Right forelimb (tissue), 1 donor: Measurements from ENCODE around the gene CACNA1C.
A peak's percentile ranks its signal among the peaks of the same experiment; 100 is the strongest.

Experiments used
- DNase-seq: peaks from one replicate; pipeline ENCODE4 v3.0.0-alpha.2; 2018

CACNA1C gene

DNA sequence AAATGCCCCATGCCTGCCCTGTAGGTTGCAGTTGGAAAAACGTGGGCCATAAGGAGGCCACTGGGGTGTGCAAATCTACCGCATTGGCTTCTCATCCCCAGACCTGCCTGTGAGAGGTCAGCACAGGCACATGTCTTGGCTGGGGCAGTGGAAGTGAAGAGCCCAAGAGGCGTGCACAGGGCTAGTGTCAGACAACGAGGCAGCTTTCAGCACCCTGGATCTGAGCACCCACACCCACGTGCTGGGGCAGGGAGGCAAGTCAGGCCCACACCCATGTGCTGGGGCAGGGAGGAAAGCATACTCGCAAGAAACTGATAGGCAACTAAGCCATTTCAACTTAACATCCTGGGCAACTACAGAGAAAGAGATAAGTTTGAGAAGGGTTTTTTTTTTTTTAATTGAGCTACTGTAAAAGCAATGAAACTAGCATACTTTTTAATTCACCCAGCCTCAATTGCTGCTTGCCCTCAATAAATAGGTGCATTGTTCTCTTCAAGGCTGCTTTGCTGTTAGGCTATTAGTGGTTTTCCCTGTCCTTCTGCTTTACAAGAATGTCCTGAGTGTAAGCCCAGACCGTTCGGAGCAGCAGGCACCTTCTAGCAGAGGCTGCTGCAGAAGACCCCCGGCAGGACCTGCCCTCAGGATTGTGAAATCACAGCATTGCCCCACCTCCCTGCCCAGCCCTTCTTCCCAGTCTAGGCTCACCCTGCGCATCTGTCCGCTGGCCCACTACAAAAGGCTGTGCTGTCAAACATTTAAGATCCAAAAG is 386.7 kb downstream of the CACNA1C start:
- DNase-seq, result no peak

GRCh38 chr12:2443776-2444175 is 391.0 kb downstream of the CACNA1C start:
- no peak for DNase-seq

DNA sequence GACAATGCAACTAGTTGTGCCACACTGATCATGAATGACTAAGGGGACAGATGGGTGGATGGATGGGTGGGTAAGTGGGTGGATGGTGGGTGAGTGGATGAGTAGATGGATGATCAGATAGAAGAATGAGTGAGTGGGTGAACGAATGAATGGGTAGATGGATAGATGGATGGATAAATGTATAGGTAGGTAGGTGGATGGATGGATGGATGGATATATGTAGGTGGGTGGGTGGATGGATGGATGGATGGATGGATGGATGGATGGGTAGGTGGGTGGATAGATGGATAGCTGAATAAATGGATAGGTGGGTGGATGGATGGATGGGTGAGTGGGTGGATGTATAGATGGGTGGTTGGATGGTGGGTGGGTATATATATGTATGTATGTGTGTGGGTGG is 393.2 kb downstream of the CACNA1C start:
- DNase-seq, result no peak

- DNase-seq, result no peak
These were observed 395.1 kb downstream of the CACNA1C start for GRCh38 chr12:2447861-2448260.

GRCh38 chr12:2449586-2449985 is 396.8 kb downstream of the CACNA1C start:
- DNase-seq, result no peak

GRCh38 chr12:2450553-2450952 is 397.8 kb downstream of the CACNA1C start:
- DNase-seq, result no peak

DNA sequence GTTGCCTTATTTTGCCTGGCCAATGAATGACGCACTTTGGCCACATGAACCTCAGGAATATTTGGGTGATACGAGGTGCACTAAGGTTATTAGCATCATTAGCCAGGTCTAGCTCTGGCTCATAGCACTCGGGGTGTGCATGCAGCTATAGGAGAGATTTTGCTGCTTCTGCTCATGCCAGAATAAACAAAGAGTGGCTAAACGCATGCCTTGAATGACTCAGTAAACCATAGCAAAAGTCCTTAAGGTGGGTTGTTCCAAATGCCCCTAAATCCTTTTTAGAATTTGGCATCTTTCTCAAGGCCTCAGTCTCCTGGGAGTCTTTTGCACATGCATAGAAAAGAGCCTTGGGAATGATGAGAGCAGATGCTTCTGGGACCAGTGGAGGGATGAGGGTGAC is 398.2 kb downstream of the CACNA1C start:
- DNase-seq, result no peak

GRCh38 chr12:2451497-2451896 is 398.7 kb downstream of the CACNA1C start:
- no peak for DNase-seq

DNA sequence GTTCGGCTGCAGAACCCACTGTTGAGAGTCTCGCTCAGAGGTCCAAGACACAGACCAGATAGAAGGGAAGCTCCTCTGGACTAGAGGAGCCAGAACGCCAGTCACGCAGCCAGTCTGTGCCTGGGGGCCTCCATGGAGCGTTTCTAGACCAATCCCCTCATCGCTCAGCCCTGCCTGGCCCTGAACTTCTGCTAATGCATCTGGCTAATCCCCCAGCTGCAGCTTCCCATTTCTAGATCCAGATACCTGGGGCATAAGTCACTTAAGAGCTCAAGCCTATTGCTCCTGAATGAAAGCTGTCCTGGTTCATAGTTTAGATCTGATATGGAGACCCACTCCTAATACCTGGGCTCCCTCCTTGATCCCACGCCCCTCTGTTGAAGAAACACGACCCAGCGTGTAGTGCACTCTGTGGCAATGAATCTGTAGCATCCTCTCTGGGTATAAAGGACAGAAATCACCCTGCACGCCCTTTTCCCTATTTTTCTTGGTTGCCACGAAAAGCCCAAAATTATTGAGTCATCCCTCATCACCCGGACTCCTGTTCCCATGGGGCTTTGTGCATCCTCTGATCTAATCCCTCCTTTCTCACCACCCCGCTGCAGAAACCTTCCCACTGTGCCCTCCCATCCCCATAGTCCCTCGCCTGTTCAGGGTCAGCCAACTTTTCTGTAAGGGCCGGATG is 400.4 kb downstream of the CACNA1C start:
- no peak for DNase-seq

DNA sequence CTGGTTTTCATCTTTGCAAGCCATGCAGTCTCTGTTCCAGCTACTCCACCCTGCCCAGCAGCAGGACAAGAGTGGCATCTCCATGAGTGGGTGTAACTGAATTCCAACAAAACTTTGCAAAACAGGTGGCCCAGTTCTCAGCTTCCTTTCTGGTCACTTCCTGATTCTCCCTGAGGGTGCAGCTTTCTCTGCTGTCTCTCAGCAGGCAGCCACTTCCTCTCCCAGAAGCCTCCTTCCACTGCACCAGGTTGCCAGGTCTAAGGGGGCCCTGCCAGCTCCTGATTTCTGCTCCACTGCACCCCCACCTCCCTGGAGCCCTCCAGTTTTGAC is 400.9 kb downstream of the CACNA1C start:
- no peak for DNase-seq

DNA sequence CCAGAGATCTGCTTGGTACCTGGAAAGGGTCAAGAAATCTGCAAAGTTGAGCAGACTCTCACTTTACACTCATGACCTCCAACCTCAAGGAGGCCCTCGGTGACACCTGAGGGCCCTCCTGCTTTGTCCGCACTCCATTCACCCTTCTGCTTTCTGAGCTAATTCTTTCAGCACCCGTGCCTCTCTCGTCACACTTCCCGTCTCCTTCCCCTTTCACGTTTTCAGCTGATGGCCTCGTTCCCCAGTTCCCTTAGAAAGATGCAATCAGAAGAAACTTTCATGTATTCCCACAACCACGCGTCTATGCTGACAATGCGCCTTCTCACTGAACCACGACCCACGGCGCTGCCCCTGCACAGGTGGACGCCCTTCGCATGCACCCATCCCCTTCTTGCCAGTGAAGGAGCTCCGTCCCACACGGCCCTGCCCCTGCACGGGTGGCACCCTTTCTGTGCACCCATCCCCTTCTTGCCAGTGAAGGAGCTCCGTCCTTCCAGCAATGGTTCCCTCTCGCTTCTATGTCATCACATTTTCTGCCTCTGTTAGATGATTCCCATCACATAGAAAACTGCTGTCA is 401.9 kb downstream of the CACNA1C start:
- DNase-seq, result no peak

DNA sequence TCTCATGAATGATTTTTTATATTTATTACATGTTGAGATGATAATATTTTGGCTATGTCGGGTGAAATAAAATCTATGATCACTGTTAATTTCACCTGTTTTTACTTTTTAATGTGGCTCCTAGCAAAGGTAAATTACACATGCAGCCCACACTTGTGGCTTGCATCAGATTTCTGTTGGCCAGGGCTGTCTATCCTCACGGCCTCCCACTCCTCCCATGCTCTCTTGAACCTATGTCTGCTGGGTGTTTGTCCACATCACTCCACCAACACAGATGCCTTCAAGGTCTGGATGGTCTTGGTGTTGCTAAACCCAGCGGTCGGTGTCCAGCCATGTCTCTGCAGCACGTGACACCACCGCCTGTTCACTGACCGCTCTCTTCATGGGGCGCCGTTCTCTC is 402.6 kb downstream of the CACNA1C start:
- no peak for DNase-seq

DNA sequence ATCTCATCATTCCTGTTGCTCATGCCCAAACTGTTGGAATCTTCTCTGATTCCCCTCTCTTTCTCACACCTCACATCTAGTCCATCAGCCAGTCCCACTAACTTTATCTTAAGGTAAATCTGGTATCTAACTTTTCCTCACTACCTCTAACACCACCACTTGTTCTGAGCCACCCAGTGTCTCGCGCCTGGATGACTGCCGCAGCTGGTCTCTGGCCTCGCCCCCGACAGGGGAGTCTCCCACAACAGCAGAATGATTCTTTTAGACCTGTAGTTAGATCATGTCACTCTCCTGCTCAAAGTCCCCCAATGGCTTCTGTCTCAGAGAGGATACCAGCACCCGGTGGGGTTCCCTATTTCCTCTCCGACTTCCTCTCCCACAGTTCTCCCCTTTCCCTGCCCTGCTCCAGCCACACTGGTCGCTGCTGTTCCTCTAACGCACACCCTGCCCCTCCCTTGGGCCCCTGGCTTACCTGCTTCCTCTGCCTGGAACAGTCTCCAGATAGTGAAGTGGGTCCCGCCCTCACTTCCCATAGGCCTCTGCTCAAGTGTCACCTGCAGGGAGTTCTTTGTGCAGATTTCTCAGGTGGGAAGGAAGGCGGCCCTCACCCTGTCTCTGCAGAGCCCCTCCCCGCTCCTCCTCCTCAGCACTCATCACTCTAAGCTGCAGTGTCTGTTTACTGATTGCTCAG is 403.5 kb downstream of the CACNA1C start:
- no peak for DNase-seq

DNA sequence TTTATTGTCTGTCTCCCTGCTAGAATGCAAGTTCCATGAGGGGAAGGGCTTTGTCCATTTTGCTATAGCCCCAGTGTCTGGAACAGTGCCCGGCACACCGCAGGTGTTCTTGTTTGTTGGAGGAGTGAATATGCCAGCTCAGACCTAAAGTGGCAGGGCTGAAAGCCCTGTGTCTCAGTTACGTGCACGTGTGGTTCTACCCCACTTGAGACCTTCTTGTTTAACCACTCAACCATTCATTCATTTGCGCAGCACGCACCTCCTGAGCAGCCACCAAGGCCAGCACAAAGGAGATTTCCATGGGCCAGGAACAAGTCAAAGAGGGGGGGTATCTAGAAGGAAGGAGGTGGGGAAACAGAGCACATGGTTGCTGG is 404.0 kb downstream of the CACNA1C start:
- no peak for DNase-seq

DNA sequence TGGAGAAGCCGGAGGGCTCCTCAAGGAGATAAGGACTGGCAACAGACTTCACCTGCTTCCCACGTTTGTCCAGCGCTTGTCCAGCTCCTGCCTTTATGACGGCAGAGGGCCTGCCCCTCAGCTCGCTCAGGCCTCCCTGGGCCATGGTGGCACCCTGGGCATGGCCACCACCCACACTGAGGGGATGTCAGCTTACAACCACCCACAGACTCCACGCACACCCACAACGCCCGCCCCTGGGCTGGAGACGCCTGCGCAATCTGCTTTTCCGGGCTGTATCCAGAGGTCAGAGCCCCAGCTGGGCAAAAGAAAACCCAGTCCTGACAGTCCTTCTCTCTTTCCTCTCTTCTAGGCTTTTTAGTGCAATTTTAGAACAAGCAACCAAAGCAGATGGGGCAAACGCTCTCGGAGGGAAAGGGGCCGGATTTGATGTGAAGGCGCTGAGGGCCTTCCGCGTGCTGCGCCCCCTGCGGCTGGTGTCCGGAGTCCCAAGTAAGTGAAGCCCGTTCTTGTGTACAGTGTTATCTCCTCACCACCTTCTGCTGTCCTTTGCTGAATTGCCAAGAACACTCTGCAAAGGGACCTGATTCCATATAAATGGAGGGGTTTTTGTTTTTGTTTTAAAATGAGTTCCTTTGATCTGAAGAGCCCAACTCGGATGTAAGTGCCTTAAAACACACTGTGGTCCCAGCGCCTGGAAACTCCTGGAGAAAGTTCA is 404.6 kb downstream of the CACNA1C start:
- DNase-seq, result no peak

DNA sequence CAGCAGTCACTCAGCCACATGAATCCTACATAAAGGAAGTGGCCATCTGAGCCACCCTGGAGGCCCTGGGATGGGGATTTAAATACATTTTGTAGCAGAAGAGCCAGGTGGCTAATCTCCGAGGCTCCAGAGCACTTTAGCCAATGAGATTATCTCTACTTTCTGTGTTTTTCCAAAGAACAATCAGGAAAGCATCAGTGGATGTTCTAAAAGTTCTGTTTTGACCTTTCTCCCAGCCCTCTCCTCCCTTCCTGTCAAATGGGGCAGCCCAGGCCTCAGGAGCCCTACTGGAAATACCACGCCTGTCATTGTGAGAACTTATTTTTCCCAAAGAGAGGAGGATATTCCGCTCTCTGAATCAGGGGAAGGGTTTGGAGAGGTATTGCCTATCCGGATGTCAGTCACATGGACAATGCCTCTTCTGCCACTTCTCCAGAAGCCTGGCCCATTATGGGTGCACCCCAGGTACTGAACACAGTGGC is 405.2 kb downstream of the CACNA1C start:
- no peak for DNase-seq

DNA sequence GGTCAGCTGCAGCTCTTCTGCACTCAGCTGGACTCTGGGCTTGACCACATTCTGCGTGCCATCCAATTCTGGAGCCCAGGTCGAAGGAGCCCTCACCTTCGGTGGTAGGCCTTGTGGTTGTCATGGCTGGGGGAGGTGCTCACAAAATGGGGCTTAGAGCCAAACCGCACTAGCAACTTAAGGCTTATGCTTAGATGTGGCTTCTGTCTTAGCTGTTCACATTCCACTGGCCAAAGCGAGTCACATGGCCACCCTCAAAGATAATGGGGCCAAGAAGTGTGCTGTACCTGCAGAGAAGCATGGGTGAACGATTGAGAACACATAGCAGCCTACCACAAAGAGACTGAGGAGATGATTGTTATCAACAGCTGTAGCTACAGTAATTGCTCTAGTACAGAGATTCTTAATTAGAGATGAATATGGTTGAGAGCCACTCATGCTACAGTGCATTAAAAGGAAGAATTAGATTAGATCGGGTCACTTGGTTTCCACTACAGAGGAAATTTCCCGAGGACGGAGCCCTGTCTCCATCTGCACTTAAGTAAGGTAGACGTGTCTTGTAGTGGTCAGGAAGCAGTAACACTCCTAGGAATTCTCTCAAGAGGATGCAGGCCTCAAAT is 407.4 kb downstream of the CACNA1C start:
- DNase-seq, result no peak

DNA sequence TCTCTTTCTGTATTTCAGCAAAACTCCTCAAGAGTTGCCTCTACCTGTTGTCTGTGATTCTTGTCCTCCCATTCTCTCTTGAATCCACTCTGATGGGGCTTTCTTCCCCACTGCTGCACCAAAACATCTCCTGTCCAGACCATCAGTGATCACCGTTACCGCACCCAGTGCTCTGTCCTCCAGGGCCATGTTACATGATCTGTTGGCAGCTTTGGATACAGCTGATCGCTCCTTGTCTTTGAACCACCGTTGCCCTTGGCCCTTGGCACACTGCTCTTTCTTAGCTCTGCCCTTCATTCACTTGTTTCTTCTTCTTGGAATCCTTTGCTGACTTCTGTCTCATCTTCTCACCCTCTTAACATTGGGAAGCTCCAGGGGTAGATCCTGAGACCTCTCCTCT is 408.3 kb downstream of the CACNA1C start:
- no peak for DNase-seq

- DNase-seq, result no peak
These were observed 408.9 kb downstream of the CACNA1C start for GRCh38 chr12:2461645-2462044.

- no peak for DNase-seq
These were observed 409.3 kb downstream of the CACNA1C start for GRCh38 chr12:2462087-2462486.

- DNase-seq, result no peak
These were observed 410.9 kb downstream of the CACNA1C start for GRCh38 chr12:2463719-2464118.

GRCh38 chr12:2465681-2466080 is 412.9 kb downstream of the CACNA1C start:
- DNase-seq, result no peak

- DNase-seq, result peak; percentile 4
These were observed 413.4 kb downstream of the CACNA1C start for GRCh38 chr12:2466211-2466610.
